Astrocyte (in vitro differentiated cells and primary cell): Measurements from ENCODE around the gene PITX1. TPM values are rescaled to one million over a fixed set of nuclear protein-coding genes. Genes with fewer than 3 reads are reported as not detected.

Experiments
- DNase-seq: peaks from one replicate; pipeline ENCODE4 v3.0.0-alpha.2; 2010; ENCODE audit warnings: low read depth
- FAIRE-seq: peaks from 2 replicates; lab custom pipeline; 2011; peaks lifted over from hg19 to GRCh38; lab: Jason Lieb, UNC
- H2AFZ ChIP-seq: 2 replicates; pipeline ENCODE4 v1.6.0; 2012; ENCODE audit warnings: low read depth, low read length, inconsistent platforms
- H3K27ac ChIP-seq: 2 replicates; pipeline ENCODE4 v1.5.1; 2011; ENCODE audit warnings: low read depth, low read length, inconsistent platforms
- H3K27me3 ChIP-seq: 2 replicates; pipeline ENCODE4 v1.6.0; 2011; ENCODE audit warnings: low read length, inconsistent platforms; ENCODE audit not compliant: insufficient read depth
- H3K36me3 ChIP-seq: 2 replicates; pipeline ENCODE4 v1.5.1; 2011; ENCODE audit warnings: low read length, inconsistent platforms; ENCODE audit not compliant: insufficient read depth
- H3K4me1 ChIP-seq: 2 replicates; pipeline ENCODE4 v1.5.1; 2011; ENCODE audit warnings: low read length, inconsistent platforms; ENCODE audit not compliant: insufficient read depth
- H3K4me2 ChIP-seq: 2 replicates; pipeline ENCODE4 v1.6.0; 2012; ENCODE audit warnings: low read length, inconsistent platforms
- H3K4me3 ChIP-seq: 2 replicates; pipeline ENCODE4 v1.5.1; 2011; ENCODE audit warnings: low read depth, mild to moderate bottlenecking, low read length, inconsistent platforms; ENCODE audit not compliant: insufficient read depth
- H3K79me2 ChIP-seq: 2 replicates; pipeline ENCODE4 v1.6.0; 2012; ENCODE audit warnings: mild to moderate bottlenecking, low read length, inconsistent platforms; ENCODE audit not compliant: insufficient read depth
- H3K9ac ChIP-seq: 2 replicates; pipeline ENCODE4 v1.6.0; 2012; ENCODE audit warnings: mild to moderate bottlenecking, low read length, inconsistent platforms
- H3K9me3 ChIP-seq: 2 replicates; pipeline ENCODE4 v1.5.1; 2012; ENCODE audit warnings: low read depth, mild to moderate bottlenecking, low read length, inconsistent platforms; ENCODE audit not compliant: insufficient read depth
- H4K20me1 ChIP-seq: 2 replicates; pipeline ENCODE4 v1.6.0; 2012; ENCODE audit warnings: low read length, inconsistent platforms; ENCODE audit not compliant: insufficient read depth
- H3K27ac Mint-ChIP-seq: one replicate; pipeline ENCODE4 v1.8.0; 2021; ENCODE audit warnings: mild to moderate bottlenecking, mixed read lengths; ENCODE audit not compliant: unreplicated experiment
- H3K27me3 Mint-ChIP-seq: one replicate; pipeline ENCODE4 v1.8.0; 2021; ENCODE audit warnings: low read depth, mixed read lengths; ENCODE audit not compliant: unreplicated experiment
- H3K36me3 Mint-ChIP-seq: one replicate; pipeline ENCODE4 v1.8.0; 2021; ENCODE audit warnings: low read depth, mixed read lengths; ENCODE audit not compliant: unreplicated experiment
- H3K4me1 Mint-ChIP-seq: one replicate; pipeline ENCODE4 v1.8.0; 2021; ENCODE audit warnings: low read depth, mixed read lengths; ENCODE audit not compliant: unreplicated experiment
- H3K4me3 Mint-ChIP-seq: one replicate; pipeline ENCODE4 v1.8.0; 2021; ENCODE audit warnings: mild to moderate bottlenecking, moderate library complexity, mixed read lengths; ENCODE audit not compliant: unreplicated experiment
- H3K9me3 Mint-ChIP-seq: one replicate; pipeline ENCODE4 v1.8.0; 2021; ENCODE audit warnings: mild to moderate bottlenecking, mixed read lengths; ENCODE audit not compliant: unreplicated experiment
- CTCF ChIP-seq: IDR thresholded peaks from 2 replicates; pipeline ENCODE4 v1.5.1; 2011; ENCODE audit warnings: low read depth, mild to moderate bottlenecking, inconsistent platforms, low read length, moderate library complexity; ENCODE audit not compliant: insufficient read depth
- EZH2 ChIP-seq: IDR thresholded peaks from 2 replicates; pipeline ENCODE4 v1.6.1; 2012; ENCODE audit warnings: mild to moderate bottlenecking, low read length, inconsistent platforms; ENCODE audit not compliant: insufficient read depth
- total RNA-seq: library from RNA; stranded (reverse); gene quantifications from 2 replicates; pipeline ENCODE4 v1.2.1, GENCODE V29; 2021

The PITX1 gene
- total RNA-seq, 1 donor from 2014 or later = 0.52 TPM

- H3K27me3 Mint-ChIP-seq = peaks cover 80% of the 10 kb centered on the region
- peaks cover 3% of the 10 kb centered on the region for H3K9me3 ChIP-seq
- H3K4me2 ChIP-seq = no peak overlapping the region
- peaks cover 1% of the 10 kb centered on the region for H3K36me3 Mint-ChIP-seq
- no peak overlapping the region for H2AFZ ChIP-seq
- no peak overlapping the region for H3K9ac ChIP-seq
- FAIRE-seq (no peak), DNase-seq (no peak)
- H3K4me3 Mint-ChIP-seq = no peak overlapping the region
- H3K27ac ChIP-seq = no peak overlapping the region
- no peaks in the 10 kb centered on the region for H3K79me2 ChIP-seq
- no peaks in the 10 kb centered on the region for H3K4me1 ChIP-seq
- peaks cover 12% of the 10 kb centered on the region for H3K9me3 Mint-ChIP-seq
- H3K27ac Mint-ChIP-seq = no peak overlapping the region
- TF ChIP-seq EZH2 (no peak), CTCF (no peak)
- H4K20me1 ChIP-seq = peaks cover 12% of the 10 kb centered on the region
- H3K27me3 ChIP-seq = peaks cover 54% of the 10 kb centered on the region
- peaks cover 3% of the 10 kb centered on the region for H3K4me1 Mint-ChIP-seq
- H3K36me3 ChIP-seq = no peaks in the 10 kb centered on the region
- no peak overlapping the region for H3K4me3 ChIP-seq
Observed at GRCh38 chr5:135024956-135025729, 8.9 kb downstream of the PITX1 start.

- Histone ChIP-seq H3K27me3 (peaks cover 27% of the 10 kb centered on the region), H3K79me2 (no peaks in the 10 kb centered on the region), H3K9ac (no peak overlapping the region), H3K27ac (no peak overlapping the region), H2AFZ (no peak overlapping the region), H3K4me3 (no peak overlapping the region), H3K36me3 (no peaks in the 10 kb centered on the region), H3K4me2 (no peak overlapping the region), H4K20me1 (no peaks in the 10 kb centered on the region), H3K4me1 (no peaks in the 10 kb centered on the region), H3K9me3 (no peaks in the 10 kb centered on the region)
- no peak overlapping the region for H3K27ac Mint-ChIP-seq
- H3K36me3 Mint-ChIP-seq = no peaks in the 10 kb centered on the region
- FAIRE-seq = no peak
- peaks cover 84% of the 10 kb centered on the region for H3K27me3 Mint-ChIP-seq
- no peaks in the 10 kb centered on the region for H3K9me3 Mint-ChIP-seq
- no peak for TF ChIP-seq EZH2
- TF ChIP-seq CTCF = no peak
- DNase-seq = no peak
- no peak overlapping the region for H3K4me3 Mint-ChIP-seq
- H3K4me1 Mint-ChIP-seq = no peaks in the 10 kb centered on the region
Observed at GRCh38 chr5:135020111-135020895, 13.7 kb downstream of the PITX1 start.
